Astrocyte (in vitro differentiated cells and primary cell): Measurements from ENCODE around the gene CCDC6.

Experiments
- CTCF ChIP-seq: IDR thresholded peaks from 2 replicates; pipeline ENCODE4 v1.5.1; 2011; ENCODE audit warnings: low read depth, mild to moderate bottlenecking, inconsistent platforms, low read length, moderate library complexity; ENCODE audit not compliant: insufficient read depth
- EZH2 ChIP-seq: IDR thresholded peaks from 2 replicates; pipeline ENCODE4 v1.6.1; 2012; ENCODE audit warnings: mild to moderate bottlenecking, low read length, inconsistent platforms; ENCODE audit not compliant: insufficient read depth

GRCh38 chr10:59843748-59844147 lies 62.6 kb downstream of the CCDC6 start:
- no peak for TF ChIP-seq EZH2
- TF ChIP-seq CTCF, result no peak
